ENCODE data around the gene C2orf49. TPM values are rescaled to one million over a fixed set of nuclear protein-coding genes. Genes with fewer than 3 reads are reported as not detected.

C2orf49 gene
- total RNA-seq, 2 experiments from 2014 or later = 23.9 to 25.0 TPM

DNA sequence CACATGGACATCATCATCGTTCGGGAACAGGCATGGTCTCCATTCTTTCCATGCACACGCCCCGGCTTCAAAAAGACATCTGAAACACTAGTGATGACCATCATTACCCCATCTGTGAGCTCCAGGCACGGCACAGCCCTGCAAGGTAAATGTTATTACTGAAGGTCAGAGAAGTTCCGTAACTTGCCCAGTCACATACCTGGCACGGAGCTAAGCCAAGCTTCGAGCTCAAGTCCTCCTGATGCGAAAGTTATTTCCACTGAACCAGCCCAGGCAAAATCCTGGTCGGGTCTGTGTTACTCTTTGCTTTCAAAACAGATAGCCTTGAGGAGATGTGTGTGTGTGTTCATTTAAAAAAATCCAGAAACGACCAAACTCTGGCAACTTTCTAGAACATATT, 38.7 kb downstream of the C2orf49 start:
- POLR2A ChIA-PET = no interaction called here
- Mint-ChIP-seq H3K27me3 (no peaks in the 10 kb centered on the region), H3K9me3 (no peaks in the 10 kb centered on the region), H3K27ac (no peak overlapping the region), H3K36me3 (no peaks in the 10 kb centered on the region), H3K4me3 (no peak overlapping the region), H3K4me1 (peaks cover 3% of the 10 kb centered on the region)
- no peak for ATAC-seq (ENCODE audit: low read depth)
- DNase-seq = no peak

DNA sequence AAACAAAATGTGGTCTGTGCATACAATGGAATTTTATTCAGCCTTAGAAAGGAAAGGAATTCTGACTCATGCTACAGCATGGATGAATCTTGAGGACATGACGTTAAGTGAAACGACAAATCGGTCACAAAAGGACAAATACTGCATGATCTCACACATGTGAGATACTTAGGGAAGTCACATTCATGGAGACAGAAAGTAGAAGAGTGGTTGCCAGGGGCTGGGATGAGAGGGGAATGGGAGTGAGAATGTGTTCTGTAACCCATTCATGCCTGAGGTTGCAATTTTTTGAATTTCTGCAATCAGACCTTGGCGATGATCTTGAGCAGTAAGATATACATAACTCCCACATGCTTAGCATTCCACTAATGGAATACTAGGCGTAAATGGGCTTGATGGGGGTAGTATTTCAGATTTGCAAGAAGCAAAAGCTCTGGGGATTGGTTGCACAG, 39.5 kb downstream of the C2orf49 start:
- ATAC-seq (ENCODE audit: low read depth) (no peak), DNase-seq (no peak)
- Mint-ChIP-seq H3K27ac (no peak overlapping the region), H3K27me3 (no peaks in the 10 kb centered on the region), H3K4me1 (peaks cover 3% of the 10 kb centered on the region), H3K9me3 (no peaks in the 10 kb centered on the region), H3K36me3 (no peaks in the 10 kb centered on the region), H3K4me3 (no peak overlapping the region)
- POLR2A ChIA-PET = no interaction called here

DNA sequence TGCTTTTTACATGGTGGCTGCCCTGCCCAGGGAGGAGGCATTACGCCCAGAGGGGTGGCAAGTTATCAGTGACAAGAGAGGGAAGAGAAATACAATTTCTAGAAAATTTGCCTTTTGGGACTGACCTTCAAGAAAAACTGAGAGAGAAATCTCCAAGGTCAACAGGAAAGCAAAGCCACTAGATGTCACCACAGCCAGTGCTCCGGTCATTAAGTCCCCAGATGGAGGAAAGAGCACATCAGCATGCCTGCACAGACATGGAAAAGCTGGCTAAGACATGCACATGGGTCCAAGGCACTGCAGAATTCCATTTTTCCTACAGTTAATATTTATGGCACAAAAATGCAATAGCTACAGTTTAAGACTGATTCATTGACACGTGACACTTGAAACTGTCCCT, 40.5 kb downstream of the C2orf49 start:
- Mint-ChIP-seq H3K9me3 (no peaks in the 10 kb centered on the region), H3K27me3 (no peaks in the 10 kb centered on the region), H3K27ac (no peak overlapping the region), H3K4me1 (peaks cover 3% of the 10 kb centered on the region), H3K36me3 (no peaks in the 10 kb centered on the region), H3K4me3 (no peak overlapping the region)
- no peak for DNase-seq
- no peak for ATAC-seq (ENCODE audit: low read depth)
- POLR2A ChIA-PET = no interaction called here

DNA sequence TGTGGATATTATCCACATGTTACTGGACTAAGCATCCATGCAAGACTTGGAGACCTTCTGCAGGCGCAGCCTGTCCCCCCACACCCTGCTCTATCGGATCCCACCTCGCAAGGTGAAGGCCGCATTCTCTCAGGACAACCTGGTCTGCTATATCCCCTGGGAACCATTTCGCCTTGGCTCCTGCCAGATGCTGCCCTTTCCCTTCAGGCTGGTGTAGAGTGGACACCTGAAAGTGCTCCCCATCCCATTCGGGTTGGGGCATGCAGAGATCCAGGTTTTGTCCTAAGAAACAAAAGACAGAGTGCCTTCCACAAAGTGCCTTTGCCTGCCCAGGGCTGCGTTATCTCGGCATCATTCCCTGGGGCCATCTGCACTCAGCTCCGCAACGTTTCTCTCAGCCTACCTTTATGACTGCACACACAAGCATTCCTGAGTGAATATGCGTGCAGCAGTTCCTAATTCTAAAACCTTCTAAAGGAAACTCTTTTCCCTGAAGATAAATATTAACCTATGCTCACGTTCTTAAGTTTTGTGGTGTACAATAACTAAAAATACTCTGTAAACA, 41.0 kb downstream of the C2orf49 start:
- H3K27me3 Mint-ChIP-seq = no peaks in the 10 kb centered on the region
- H3K9me3 Mint-ChIP-seq = no peaks in the 10 kb centered on the region
- no peak overlapping the region for H3K4me3 Mint-ChIP-seq
- POLR2A ChIA-PET = no interaction called here
- no peaks in the 10 kb centered on the region for H3K36me3 Mint-ChIP-seq
- H3K4me1 Mint-ChIP-seq = peaks cover 3% of the 10 kb centered on the region
- ATAC-seq (ENCODE audit: low read depth) (no peak), DNase-seq (no peak)
- H3K27ac Mint-ChIP-seq = no peak overlapping the region

DNA sequence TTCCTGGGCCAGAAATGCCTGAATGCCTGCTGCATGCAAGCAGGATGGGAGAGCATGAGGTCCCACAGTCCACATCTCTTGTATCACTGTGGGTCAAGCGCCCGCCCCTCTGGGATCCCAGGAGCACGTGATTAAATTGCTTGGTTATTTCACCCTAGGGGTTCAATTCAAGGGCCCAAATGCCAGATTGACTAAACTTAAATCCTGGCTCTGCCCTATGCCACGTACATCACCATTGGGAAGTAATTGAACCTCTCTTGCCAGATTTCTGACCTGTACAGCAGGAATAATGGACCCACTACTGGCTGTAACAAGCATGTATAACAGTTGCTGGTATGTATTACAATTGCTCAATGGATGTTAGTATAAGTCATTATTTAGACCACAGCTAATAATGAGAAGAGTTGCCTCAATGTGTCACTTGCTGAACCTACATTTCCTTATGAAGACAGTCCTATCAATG, 41.6 kb downstream of the C2orf49 start:
- Mint-ChIP-seq H3K4me3 (no peak overlapping the region), H3K36me3 (no peaks in the 10 kb centered on the region), H3K27ac (no peak overlapping the region), H3K9me3 (no peaks in the 10 kb centered on the region), H3K27me3 (no peaks in the 10 kb centered on the region), H3K4me1 (peaks cover 2% of the 10 kb centered on the region)
- ATAC-seq (ENCODE audit: low read depth) (no peak), DNase-seq (no peak)
- POLR2A ChIA-PET = no interaction called here

DNA sequence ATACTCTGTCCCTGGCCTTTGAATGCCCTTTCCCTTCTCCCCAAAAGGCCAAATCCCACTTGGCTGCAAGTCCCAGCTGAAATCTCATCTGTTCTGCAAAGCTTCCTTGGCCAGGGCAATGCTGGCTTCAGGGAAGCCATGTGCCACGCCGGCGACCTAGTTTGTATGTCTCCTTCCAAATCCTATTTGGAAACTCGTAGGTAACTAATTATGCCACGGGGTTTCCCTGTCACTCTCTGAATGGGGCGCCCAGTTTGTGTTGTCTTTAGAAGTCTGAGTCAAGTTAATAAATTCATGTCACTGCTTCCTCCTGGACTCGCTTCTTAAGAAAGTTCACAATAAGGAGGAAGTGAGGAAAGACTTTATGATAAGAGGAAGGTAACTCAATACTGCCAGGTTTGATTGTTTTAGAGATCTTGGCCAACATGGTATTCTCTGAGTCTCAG, 42.4 kb downstream of the C2orf49 start:
- Mint-ChIP-seq H3K4me3 (no peak overlapping the region), H3K4me1 (no peaks in the 10 kb centered on the region), H3K27me3 (no peaks in the 10 kb centered on the region), H3K9me3 (no peaks in the 10 kb centered on the region), H3K36me3 (no peaks in the 10 kb centered on the region), H3K27ac (no peak overlapping the region)
- DNase-seq (no peak), ATAC-seq (ENCODE audit: low read depth) (no peak)
- POLR2A ChIA-PET = no interaction called here

DNA sequence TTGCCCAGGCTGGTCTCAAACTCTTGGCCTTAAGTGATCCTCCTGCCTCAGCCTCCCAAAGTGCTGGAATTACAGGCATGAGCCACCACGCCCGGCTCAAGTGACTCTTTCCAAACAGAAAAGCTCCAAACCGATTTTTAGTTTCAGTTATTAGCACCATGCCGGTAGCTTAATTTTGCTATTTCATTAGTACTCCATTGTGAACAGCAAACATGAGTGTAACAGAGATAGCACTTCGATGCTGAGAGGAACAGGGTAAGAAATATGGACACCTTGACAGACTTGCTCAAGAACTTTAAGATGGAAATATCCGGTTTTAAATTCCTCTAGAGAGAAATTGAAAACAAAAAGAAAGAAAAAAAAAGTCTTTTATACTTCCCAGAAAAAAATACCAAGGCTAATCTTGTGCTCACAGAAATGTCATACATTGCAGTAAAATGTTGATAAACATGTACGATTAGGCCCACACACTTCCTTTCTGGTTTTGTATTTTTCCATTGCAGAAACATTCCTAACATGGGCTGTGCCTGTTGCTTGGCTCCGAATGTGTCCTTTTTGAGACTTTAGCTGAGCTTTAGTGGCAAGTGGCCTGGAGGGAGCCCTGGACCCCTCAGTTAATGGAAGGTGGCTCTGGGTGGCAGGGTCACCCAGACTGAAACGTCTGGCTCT, 43.2 kb downstream of the C2orf49 start:
- DNase-seq = no peak
- POLR2A ChIA-PET = no interaction called here
- Mint-ChIP-seq H3K9me3 (no peaks in the 10 kb centered on the region), H3K4me3 (no peak overlapping the region), H3K4me1 (no peaks in the 10 kb centered on the region), H3K27ac (no peak overlapping the region), H3K27me3 (no peaks in the 10 kb centered on the region), H3K36me3 (no peaks in the 10 kb centered on the region)
- ATAC-seq (ENCODE audit: low read depth) = no peak

DNA sequence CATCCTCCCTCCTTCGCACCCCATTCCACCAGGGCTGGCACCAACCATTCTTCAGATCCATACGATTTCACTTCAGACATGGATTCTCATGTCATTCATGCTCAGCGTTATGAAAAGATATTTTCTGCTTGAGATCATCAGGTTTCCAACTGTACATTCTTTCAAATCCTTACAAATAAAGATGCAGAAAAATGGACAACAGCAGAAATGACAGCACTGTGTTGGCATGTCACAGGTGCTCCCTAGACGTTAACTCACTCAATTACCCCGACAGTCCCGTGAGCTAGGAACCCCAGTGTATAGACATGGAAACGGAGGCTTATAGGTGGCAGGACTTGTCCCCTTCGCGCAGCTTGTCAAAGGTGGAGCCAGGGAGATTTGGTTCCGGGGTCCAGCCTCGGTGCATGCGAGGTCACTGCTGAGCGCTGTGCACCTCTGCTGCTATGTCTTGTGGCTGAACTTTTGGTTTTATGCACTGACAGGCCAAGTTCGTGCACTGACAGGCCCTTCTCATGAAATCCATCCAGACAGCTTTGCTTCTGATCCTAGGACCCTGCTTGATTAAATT, 43.8 kb downstream of the C2orf49 start:
- ATAC-seq (ENCODE audit: low read depth) (no peak), DNase-seq (no peak)
- Mint-ChIP-seq H3K36me3 (no peaks in the 10 kb centered on the region), H3K9me3 (no peaks in the 10 kb centered on the region), H3K27ac (no peak overlapping the region), H3K27me3 (no peaks in the 10 kb centered on the region), H3K4me3 (no peak overlapping the region), H3K4me1 (no peaks in the 10 kb centered on the region)
- POLR2A ChIA-PET = no interaction called here

DNA sequence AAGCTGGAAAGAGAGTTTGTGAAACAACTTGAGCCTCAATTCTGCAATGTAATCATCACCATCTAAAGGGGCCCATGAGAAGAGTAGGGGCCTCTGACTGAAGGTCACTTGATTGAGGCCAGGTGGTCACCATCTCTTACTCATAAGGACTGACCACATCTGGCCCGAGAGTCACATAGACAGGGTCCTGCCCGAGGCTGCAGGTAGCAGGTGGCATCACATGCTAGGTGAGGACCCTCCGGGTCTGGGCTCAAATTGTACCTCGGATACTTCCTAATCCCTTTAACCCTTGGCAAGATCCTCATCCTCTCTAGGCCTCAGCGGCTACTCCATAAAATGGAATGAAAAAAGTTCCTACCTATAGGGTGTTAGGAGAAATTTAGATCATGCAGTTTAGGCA, 44.8 kb downstream of the C2orf49 start:
- POLR2A ChIA-PET = no interaction called here

DNA sequence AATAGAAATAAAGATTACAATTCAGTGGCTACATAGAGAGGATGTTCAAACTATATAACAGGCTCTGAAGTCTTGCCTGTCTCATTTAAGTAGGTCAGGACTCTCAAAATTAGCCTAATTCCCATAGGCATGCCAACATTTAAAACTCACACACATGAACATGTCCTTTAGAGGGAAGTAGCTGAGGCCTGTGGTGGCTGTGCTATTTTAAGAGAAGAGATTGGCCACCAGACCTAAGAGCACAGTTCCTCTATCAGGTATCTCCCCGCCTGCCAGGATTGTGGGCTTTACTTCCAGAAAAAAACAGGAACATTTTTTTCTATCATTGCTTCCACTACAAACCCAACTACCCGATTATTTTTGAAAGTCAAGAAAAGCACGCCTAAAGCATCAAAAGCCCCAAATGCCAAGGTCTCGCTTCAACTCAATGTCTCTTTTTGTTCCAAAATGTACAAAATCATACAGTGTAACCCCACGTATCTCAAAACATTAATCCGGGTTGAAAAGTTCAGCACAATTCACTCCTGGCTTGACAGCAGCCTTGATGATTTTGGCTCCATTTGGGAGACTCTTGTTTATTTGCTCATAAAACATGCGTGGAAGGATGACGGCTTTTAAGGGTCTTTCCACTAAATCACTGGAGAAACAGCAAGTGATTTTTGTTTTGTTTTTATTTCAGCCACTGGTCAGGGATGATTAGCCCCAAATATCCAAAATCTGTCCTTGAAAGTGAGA, 46.3 kb downstream of the C2orf49 start:
- Mint-ChIP-seq H3K9me3 (no peaks in the 10 kb centered on the region), H3K4me3 (no peak overlapping the region)

More for the DNA sequence above, 44.8 kb downstream of the C2orf49 start:
- Mint-ChIP-seq H3K27me3 (no peaks in the 10 kb centered on the region), H3K4me1 (no peaks in the 10 kb centered on the region), H3K4me3 (no peak overlapping the region), H3K9me3 (no peaks in the 10 kb centered on the region), H3K36me3 (no peaks in the 10 kb centered on the region), H3K27ac (no peak overlapping the region)
- DNase-seq (no peak), ATAC-seq (ENCODE audit: low read depth) (no peak)

DNA sequence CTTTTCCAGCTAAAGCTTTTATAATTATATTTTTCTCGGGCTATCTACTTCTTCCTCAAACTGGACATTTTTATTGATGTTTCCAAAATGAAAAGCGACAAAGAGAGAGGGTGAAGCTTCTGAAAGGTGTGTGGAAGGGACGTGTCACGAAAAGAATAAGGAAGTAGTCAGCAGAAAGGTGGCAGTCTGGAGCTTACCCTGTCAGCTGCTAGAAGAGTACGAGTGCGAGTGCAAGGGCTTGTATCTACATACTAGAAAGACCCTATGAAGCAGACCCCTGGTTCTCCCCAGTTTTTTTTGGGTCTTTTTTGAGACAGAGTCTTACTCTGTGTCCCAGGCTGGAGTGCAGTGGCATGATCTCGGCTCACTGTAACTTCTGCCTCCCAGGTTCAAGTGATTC, 46.9 kb downstream of the C2orf49 start:
- no peak overlapping the region for H3K4me3 Mint-ChIP-seq
- ATAC-seq (ENCODE audit: low read depth) (no peak), DNase-seq (no peak)
- H3K27ac Mint-ChIP-seq = no peak overlapping the region
- no peaks in the 10 kb centered on the region for H3K9me3 Mint-ChIP-seq
- POLR2A ChIA-PET = no interaction called here
- H3K4me1 Mint-ChIP-seq = no peaks in the 10 kb centered on the region
- H3K27me3 Mint-ChIP-seq = no peaks in the 10 kb centered on the region
- H3K36me3 Mint-ChIP-seq = no peaks in the 10 kb centered on the region

More for the DNA sequence above, 46.3 kb downstream of the C2orf49 start:
- Mint-ChIP-seq H3K36me3 (no peaks in the 10 kb centered on the region), H3K27me3 (no peaks in the 10 kb centered on the region), H3K4me1 (no peaks in the 10 kb centered on the region), H3K27ac (no peak overlapping the region)
- no peak for ATAC-seq (ENCODE audit: low read depth)
- DNase-seq = no peak
- POLR2A ChIA-PET = no interaction called here

DNA sequence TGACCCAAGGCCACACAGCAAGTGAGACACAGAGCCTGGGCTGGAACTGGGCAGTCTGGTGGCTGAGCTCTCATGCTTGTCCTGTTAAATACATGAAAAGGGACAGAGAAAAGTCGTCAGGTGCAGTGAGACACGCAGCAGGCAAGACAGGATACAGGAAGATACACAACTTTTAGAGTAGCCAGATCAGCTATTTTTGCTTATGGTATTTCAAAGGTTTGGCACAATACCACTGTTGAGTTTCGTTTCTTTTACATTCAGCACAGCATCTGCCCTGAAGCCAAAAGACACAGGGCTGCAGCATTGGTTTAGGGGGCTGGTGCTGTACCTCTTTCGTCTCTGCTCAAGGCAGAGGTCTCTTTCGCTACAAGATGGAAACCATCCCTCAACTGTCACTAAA, 47.5 kb downstream of the C2orf49 start:
- H3K27ac Mint-ChIP-seq = no peak overlapping the region
- no peaks in the 10 kb centered on the region for H3K9me3 Mint-ChIP-seq
- H3K27me3 Mint-ChIP-seq = no peaks in the 10 kb centered on the region
- no peaks in the 10 kb centered on the region for H3K4me1 Mint-ChIP-seq
- H3K4me3 Mint-ChIP-seq = no peak overlapping the region
- ATAC-seq (ENCODE audit: low read depth) (no peak), DNase-seq (no peak)
- no peaks in the 10 kb centered on the region for H3K36me3 Mint-ChIP-seq
- POLR2A ChIA-PET = no interaction called here

DNA sequence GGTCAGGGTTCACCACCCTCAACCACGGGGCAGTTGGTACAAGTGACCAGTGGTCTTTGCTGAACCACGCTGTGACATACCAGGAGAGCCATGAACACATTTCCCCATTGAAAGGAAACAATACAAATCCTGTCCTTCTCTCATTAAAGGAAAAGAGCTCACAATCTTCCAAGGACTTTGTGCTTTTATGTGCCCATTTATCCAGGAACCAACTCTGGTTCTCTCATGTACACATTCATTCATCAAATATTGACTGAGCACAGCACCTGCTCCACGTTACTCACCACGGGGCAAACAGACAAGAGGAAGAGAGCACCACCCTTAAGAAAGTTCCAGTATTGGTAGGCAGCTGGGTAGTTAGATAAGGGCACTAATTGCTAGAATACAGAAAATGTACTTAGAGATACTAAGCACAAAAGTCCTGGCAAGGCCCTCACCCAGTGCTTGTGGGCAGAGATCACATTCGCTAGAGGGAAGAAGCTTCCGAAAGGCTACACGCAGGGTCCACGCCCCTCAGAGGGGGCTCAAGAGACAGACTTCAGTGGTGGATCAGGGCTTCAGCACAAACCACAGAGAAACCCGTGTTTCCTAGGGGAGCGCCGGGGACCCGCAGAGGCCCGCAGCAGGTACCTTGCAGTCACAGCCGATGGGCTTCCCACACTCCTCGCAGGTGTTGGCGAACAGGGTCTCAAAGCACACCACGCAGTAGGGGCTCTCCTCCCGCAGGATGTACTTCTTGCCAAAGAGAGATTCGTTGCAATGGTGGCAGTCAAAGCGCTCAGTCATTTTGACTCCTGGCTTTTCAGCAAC, 48.6 kb downstream of the C2orf49 start:
- Mint-ChIP-seq H3K27ac (no peak overlapping the region), H3K4me3 (no peak overlapping the region), H3K9me3 (no peaks in the 10 kb centered on the region), H3K27me3 (no peaks in the 10 kb centered on the region), H3K36me3 (no peaks in the 10 kb centered on the region), H3K4me1 (no peaks in the 10 kb centered on the region)
- no peak for ATAC-seq (ENCODE audit: low read depth)
- POLR2A ChIA-PET = no interaction called here
- no peak for DNase-seq
